CD4-positive, alpha-beta memory T cell (primary cell): ENCODE measurements around the gene UNC80. TPM values are rescaled to one million over a fixed set of nuclear protein-coding genes. Genes with fewer than 3 reads are reported as not detected.
A peak's percentile ranks its signal among the peaks of the same experiment; 100 is the strongest.

Experiments
- CTCF ChIA-PET: fragments of 350-600 bp; sonication (Branson Sonifier 250); formaldehyde crosslinking; loops from one replicate; lab custom pipeline; 2021; ENCODE audit warnings: inconsistent platforms; ENCODE audit not compliant: partially characterized antibody; lab: Charles Lee
- POLR2A ChIA-PET: fragments of 350-600 bp; sonication (Branson Sonifier 250); formaldehyde crosslinking; loops from one replicate; lab custom pipeline; 2021; ENCODE audit not compliant: partially characterized antibody; lab: Charles Lee
- DNase-seq, 5 donors: peaks; one replicate each; pipeline versions ENCODE4 v3.0.0 to v3.0.0-alpha.2; 2020 to 2022; ENCODE audit warnings: mixed read lengths in 1 of 5
- H3K27ac ChIP-seq: one replicate; pipeline ENCODE4 v1.7.0; 2013; ENCODE audit warnings: low read depth, low read length
- H3K27me3 ChIP-seq: 2 replicates; pipeline ENCODE4 v1.7.0; 2013; ENCODE audit warnings: mild to moderate bottlenecking, low read length, moderate library complexity; ENCODE audit not compliant: insufficient read depth
- H3K36me3 ChIP-seq: 2 replicates; pipeline ENCODE4 v1.7.0; 2013; ENCODE audit warnings: mild to moderate bottlenecking, low read length, moderate library complexity; ENCODE audit not compliant: insufficient read depth
- H3K4me1 ChIP-seq: 2 replicates; pipeline ENCODE4 v1.7.0; 2013; ENCODE audit warnings: mild to moderate bottlenecking, low read length, moderate library complexity; ENCODE audit not compliant: insufficient read depth
- H3K4me3 ChIP-seq, 2 donors: one replicate each; pipeline ENCODE4 v1.7.0; 2013; ENCODE audit warnings: low read length in 2 of 2, mild to moderate bottlenecking in 1 of 2
- H3K9me3 ChIP-seq, 2 donors: one replicate each; pipeline ENCODE4 v1.7.0; 2013; ENCODE audit warnings: low read length in 2 of 2, control low read depth in 1 of 2; ENCODE audit not compliant: control insufficient read depth in 1 of 2
- H3K27ac Mint-ChIP-seq, 7 donors: one replicate each; pipeline ENCODE4 v1.8.0; 2020 to 2021; ENCODE audit warnings: mixed read lengths in 7 of 7, mild to moderate bottlenecking in 6 of 7, inconsistent platforms in 3 of 7, moderate library complexity in 3 of 7
- H3K27me3 Mint-ChIP-seq, 2 donors: one replicate each; pipeline ENCODE4 v1.8.0; 2020 to 2021; ENCODE audit warnings: mixed read lengths in 2 of 2
- H3K36me3 Mint-ChIP-seq, 2 donors: one replicate each; pipeline ENCODE4 v1.8.0; 2020 to 2021; ENCODE audit warnings: mixed read lengths in 2 of 2, inconsistent platforms in 1 of 2, mild to moderate bottlenecking in 1 of 2
- H3K4me1 Mint-ChIP-seq, 4 donors: one replicate each; pipeline ENCODE4 v1.8.0; 2020 to 2021; ENCODE audit warnings: mixed read lengths in 4 of 4, mild to moderate bottlenecking in 1 of 4
- H3K4me3 Mint-ChIP-seq, 8 donors: one replicate each; pipeline ENCODE4 v1.8.0; 2020 to 2021; ENCODE audit warnings: mixed read lengths in 8 of 8, mild to moderate bottlenecking in 7 of 8, moderate library complexity in 6 of 8, inconsistent platforms in 3 of 8
- H3K9me3 Mint-ChIP-seq, 8 donors: one replicate each; pipeline ENCODE4 v1.8.0; 2020 to 2021; ENCODE audit warnings: mixed read lengths in 8 of 8, mild to moderate bottlenecking in 5 of 8, inconsistent platforms in 3 of 8, moderate library complexity in 1 of 8
- intact Hi-C: fragments of 100-400 bp; cut with micrococcal nuclease; formaldehyde crosslinking; loops from one replicate; pipeline ENCODE4 v1.15.1; 2023
- polyA plus RNA-seq, 2 donors: library from polyadenylated mRNA; unstranded; fragments of 300-500 nt; fragmentation: Illumina TruSeq; gene quantifications; one replicate each; pipeline ENCODE4 v1.2.3, GENCODE V29; 2021
- total RNA-seq, 2 experiments: library from RNA; stranded (reverse); gene quantifications; one replicate each; pipeline ENCODE4 v1.2.3, GENCODE V29; 2021

Gene UNC80
- total and polyA plus RNA-seq, 4 experiments from 2014 or later = not detected

DNA sequence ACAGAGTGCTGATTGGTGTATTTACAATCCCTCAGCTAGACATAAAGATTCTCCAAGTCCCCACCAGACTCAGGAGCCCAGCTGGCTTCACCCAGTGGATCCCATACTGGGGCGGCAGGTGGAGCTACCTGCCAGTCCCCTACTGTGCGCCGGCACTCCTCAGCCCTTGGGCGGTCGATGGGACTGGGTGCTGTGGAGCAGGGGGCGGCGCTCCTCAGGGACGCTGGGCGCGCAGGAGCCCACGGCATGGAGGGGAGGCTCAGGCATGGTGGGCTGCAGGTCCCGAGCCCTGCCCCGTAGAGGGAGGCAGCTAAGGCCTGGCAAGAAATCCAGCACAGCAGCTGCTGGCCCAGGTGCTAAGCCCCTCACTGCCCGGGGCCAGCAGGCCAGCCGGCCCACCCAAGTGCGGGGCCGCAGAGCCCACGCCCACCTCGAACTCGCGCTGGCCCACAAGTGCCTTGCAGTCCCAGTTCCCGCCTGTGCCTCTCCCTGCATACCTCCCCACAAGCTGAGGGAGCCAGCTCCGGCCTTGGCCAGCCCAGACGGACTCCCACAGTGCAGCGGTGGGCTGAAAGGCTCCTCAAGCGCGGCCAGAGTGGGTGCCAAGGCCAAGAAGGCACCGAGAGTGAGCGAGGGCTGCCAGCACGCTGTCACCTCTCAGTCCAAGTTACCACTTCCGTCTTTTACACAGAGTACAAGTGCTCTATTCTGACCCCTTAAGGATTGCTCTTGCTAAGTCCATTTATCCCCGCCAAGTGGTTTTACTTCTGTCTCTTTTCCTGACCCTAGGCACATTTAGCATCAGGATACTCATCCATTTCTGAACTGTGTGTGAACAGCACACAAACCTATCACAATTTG, 229.1 kb downstream of the UNC80 start:
- Mint-ChIP-seq H3K27ac (peak overlapping the region in 1 of 7 donors; percentile 81), H3K36me3 (peaks cover 0 to 12% of the 10 kb centered on the region in 2 donors), H3K9me3 (no peaks in the 10 kb centered on the region), H3K4me3 (no peak overlapping the region), H3K4me1 (peaks cover 21 to 46% (median 31%) of the 10 kb centered on the region in 4 donors), H3K27me3 (peaks cover 0 to 2% of the 10 kb centered on the region in 2 donors)
- Histone ChIP-seq H3K4me1 (peaks cover 34% of the 10 kb centered on the region), H3K27me3 (no peaks in the 10 kb centered on the region), H3K9me3 (no peaks in the 10 kb centered on the region), H3K4me3 (no peak overlapping the region), H3K27ac (no peak overlapping the region), H3K36me3 (no peaks in the 10 kb centered on the region)
- no peak for DNase-seq
- intact Hi-C loops = loop anchor here (5.0 kb wide), 1 partner anchor 1733 kb away; the partner anchor contains the start of gene PIKFYVE
- CTCF ChIA-PET = interaction anchor here (1.2 to 1.5 kb wide), 2 partner anchors 198 to 202 kb away, joined by 3 to 4 read pairs; no protein-coding TSS in a partner anchor
- POLR2A ChIA-PET = no interaction called here

DNA sequence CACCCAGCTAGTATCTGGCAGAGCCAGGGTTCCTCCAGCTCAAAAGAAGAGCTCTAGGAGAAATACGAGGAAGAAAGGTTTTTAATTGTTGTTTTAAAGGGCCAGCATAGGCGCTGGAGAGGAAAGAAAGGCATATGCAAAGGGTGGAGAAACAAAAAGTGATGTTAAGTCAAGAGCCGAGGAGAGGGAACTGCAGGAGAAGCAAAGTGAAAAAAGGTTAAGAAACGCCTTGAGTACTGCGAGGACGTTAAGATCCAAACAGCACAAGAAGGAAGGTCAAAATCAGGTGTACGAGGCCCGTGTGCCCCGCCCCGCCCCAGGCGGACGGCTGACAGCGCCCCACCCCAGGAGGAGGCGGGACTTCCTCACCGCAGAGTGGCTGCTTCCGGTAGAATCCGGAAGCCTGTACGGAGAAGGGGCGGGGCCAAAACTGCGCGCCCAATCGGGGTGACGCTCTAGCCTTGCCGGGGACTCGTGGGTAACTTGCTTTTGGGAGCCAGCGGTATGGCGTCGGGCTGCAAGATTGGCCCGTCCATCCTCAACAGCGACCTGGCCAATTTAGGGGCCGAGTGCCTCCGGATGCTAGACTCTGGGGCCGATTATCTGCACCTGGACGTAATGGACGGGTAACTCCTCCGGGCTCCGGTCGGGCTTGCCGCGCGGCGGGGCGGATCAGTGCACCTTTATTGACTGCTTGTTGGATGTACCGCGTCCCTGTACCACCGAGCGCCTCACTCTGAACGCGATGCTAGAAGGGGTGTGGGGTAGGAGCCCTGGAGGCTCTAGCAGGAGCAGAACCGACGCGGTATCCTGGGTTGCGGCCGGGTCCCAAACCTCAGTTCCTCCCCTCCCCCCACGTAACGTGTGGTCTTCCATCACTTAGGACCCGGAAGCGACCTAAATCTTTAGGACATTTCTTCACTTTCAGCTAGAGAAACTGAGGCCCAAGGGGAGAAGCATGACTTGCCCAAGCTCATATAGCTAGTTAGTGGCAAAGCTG, 230.8 kb downstream of the UNC80 start, which contains the start of gene RPE:
RPE (plus strand) TSS at position 481 of the 1,000 bp plus-strand sequence; CDS start at position 505, 24 bp downstream.
- peak within 1 kb of the TSS; percentile 68 for H3K27ac ChIP-seq
- H3K36me3 Mint-ChIP-seq = peaks cover 2 to 19% of the 10 kb centered on the region in 2 donors
- peak within 1 kb of the TSS; percentile 85 to 99 for H3K4me3 ChIP-seq
- H3K4me1 ChIP-seq = peaks cover 40% of the 10 kb centered on the region
- ChIA-PET CTCF (interaction anchor here (0.7 kb wide), 1 partner anchor 25 kb away, joined by 3 read pairs; no protein-coding TSS in a partner anchor), POLR2A (interaction anchor here (0.7 to 1.0 kb wide), 2 partner anchors 180 to 475 kb away, joined by 3 read pairs; no protein-coding TSS in a partner anchor)
- peaks cover 0 to 2% of the 10 kb centered on the region in 2 donors for H3K27me3 Mint-ChIP-seq
- H3K36me3 ChIP-seq = no peaks in the 10 kb centered on the region
- peak; percentile 95 to 96 (median 95) for DNase-seq
- H3K9me3 ChIP-seq = no peaks in the 10 kb centered on the region
- peak within 1 kb of the TSS; percentile 88 to 98 (median 94) for H3K4me3 Mint-ChIP-seq
- no peaks in the 10 kb centered on the region for H3K9me3 Mint-ChIP-seq
- no peaks in the 10 kb centered on the region for H3K27me3 ChIP-seq
- peaks cover 32 to 63% (median 47%) of the 10 kb centered on the region in 4 donors for H3K4me1 Mint-ChIP-seq
- intact Hi-C loops = loop anchor here (1.0 to 5.0 kb wide), 3 partner anchors 168 to 1735 kb away; partner anchors contain the start of genes LANCL1 and PIKFYVE
- H3K27ac Mint-ChIP-seq = peak within 1 kb of the TSS; percentile 86 to 97 (median 94)

GRCh38 chr2:210003359-210003758, 231.7 kb downstream of the UNC80 start:
- intact Hi-C loops = loop anchor here (2.0 to 5.0 kb wide), 2 partner anchors 473 to 1736 kb away; partner anchors contain the start of genes LANCL1 and PIKFYVE
- Histone ChIP-seq H3K27me3 (no peaks in the 10 kb centered on the region), H3K36me3 (peaks cover 3% of the 10 kb centered on the region), H3K9me3 (no peaks in the 10 kb centered on the region), H3K4me1 (peaks cover 40% of the 10 kb centered on the region), H3K4me3 (peak overlapping the region; percentile 85 to 99), H3K27ac (peak overlapping the region; percentile 68)
- CTCF ChIA-PET = no interaction called here
- H3K27ac Mint-ChIP-seq = peak overlapping the region in 6 of 7 donors; percentile 53 to 97 (median 94)
- peak overlapping the region; percentile 88 to 98 (median 94) for H3K4me3 Mint-ChIP-seq
- H3K27me3 Mint-ChIP-seq = peaks cover 0 to 2% of the 10 kb centered on the region in 2 donors
- peaks cover 39 to 72% (median 54%) of the 10 kb centered on the region in 4 donors for H3K4me1 Mint-ChIP-seq
- POLR2A ChIA-PET = interaction anchor here (0.7 to 1.0 kb wide), 2 partner anchors 179 to 474 kb away, joined by 3 read pairs; no protein-coding TSS in a partner anchor
- peaks cover 3 to 26% of the 10 kb centered on the region in 2 donors for H3K36me3 Mint-ChIP-seq
- no peaks in the 10 kb centered on the region for H3K9me3 Mint-ChIP-seq
- DNase-seq = no peak

DNA sequence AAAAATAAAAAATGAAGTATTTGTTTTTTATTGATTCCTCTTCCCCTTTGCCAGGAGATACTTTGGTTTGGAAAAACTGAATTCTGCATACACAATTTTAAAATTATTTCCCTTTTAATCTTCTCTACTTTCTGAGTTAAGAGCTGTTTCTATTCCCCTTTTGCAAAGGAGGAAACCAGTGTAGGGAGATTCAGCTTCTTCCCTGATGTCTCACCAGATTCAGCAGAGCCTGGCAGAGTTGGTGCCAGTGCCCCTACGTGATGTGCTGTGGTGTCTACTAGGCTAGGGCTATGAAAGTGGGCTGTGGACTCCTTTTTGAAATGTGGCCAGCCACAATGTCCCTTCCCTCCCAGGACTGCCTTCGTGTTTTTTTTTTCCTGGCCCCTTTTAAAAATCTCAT, 233.2 kb downstream of the UNC80 start:
- Histone ChIP-seq H3K27me3 (no peaks in the 10 kb centered on the region), H3K9me3 (no peaks in the 10 kb centered on the region), H3K4me3 (no peak overlapping the region), H3K36me3 (peaks cover 3% of the 10 kb centered on the region), H3K4me1 (peaks cover 40% of the 10 kb centered on the region), H3K27ac (no peak overlapping the region)
- peaks cover 6 to 36% of the 10 kb centered on the region in 2 donors for H3K36me3 Mint-ChIP-seq
- H3K4me1 Mint-ChIP-seq = peaks cover 42 to 79% (median 61%) of the 10 kb centered on the region in 4 donors
- ChIA-PET CTCF (no interaction called here), POLR2A (no interaction called here)
- H3K9me3 Mint-ChIP-seq = no peaks in the 10 kb centered on the region
- no peaks in the 10 kb centered on the region for H3K27me3 Mint-ChIP-seq
- peak overlapping the region in 4 of 8 donors; percentile 31 to 61 (median 46) for H3K4me3 Mint-ChIP-seq
- H3K27ac Mint-ChIP-seq = peak overlapping the region in 2 of 7 donors; percentile 2 to 54
- no peak for DNase-seq
- intact Hi-C loops = loop anchor here (5.0 kb wide), 1 partner anchor 1738 kb away; the partner anchor contains the start of gene PIKFYVE

DNA sequence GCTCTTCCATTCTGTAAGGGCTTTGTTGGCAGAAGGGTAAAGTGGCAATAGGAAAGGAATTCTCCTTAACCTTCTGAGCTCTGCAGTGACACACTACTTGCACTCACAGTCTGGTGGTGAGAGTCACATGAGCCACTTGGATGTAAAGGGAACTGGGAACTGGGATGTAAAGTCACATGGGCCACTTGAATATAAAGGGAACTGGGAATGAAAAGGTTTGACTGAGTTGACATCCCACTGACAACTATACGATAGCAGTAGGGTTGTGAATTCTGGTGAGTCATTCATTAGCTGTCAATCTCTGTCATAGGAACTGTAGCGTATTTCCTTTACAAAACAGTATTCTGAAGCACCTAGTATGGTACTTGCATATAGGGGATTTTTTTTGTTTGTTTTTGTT, 236.3 kb downstream of the UNC80 start:
- Mint-ChIP-seq H3K4me3 (no peak overlapping the region), H3K27me3 (no peaks in the 10 kb centered on the region), H3K36me3 (peaks cover 18 to 53% of the 10 kb centered on the region in 2 donors), H3K4me1 (peaks cover 42 to 81% (median 60%) of the 10 kb centered on the region in 4 donors), H3K27ac (no peak overlapping the region), H3K9me3 (peaks cover 0 to 2% (median 0%) of the 10 kb centered on the region in 8 donors)
- Histone ChIP-seq H3K36me3 (peaks cover 3% of the 10 kb centered on the region), H3K27me3 (no peaks in the 10 kb centered on the region), H3K4me1 (peaks cover 33% of the 10 kb centered on the region), H3K4me3 (no peak overlapping the region), H3K27ac (no peak overlapping the region), H3K9me3 (no peaks in the 10 kb centered on the region)
- DNase-seq = no peak
- ChIA-PET POLR2A (interaction anchor here (1.1 kb wide), 1 partner anchor 165 kb away, joined by 3 read pairs; no protein-coding TSS in a partner anchor), CTCF (interaction anchor here (0.8 kb wide), 1 partner anchor 191 kb away, joined by 3 read pairs; no protein-coding TSS in a partner anchor)
- intact Hi-C loops = no loop called here

- peaks cover 38 to 69% (median 50%) of the 10 kb centered on the region in 4 donors for H3K4me1 Mint-ChIP-seq
- H3K9me3 Mint-ChIP-seq = peaks cover 0 to 2% (median 0%) of the 10 kb centered on the region in 8 donors
- POLR2A ChIA-PET = interaction anchor here (1.1 kb wide), 1 partner anchor 164 kb away, joined by 3 read pairs; no protein-coding TSS in a partner anchor
- H3K36me3 Mint-ChIP-seq = peaks cover 18 to 54% of the 10 kb centered on the region in 2 donors
- DNase-seq = no peak
- H3K27me3 Mint-ChIP-seq = no peaks in the 10 kb centered on the region
- H3K4me3 ChIP-seq = no peak overlapping the region
- H3K27ac Mint-ChIP-seq = no peak overlapping the region
- intact Hi-C loops = no loop called here
- peaks cover 21% of the 10 kb centered on the region for H3K4me1 ChIP-seq
- CTCF ChIA-PET = no interaction called here
- no peak overlapping the region for H3K27ac ChIP-seq
- H3K36me3 ChIP-seq = peaks cover 3% of the 10 kb centered on the region
- no peaks in the 10 kb centered on the region for H3K9me3 ChIP-seq
- no peaks in the 10 kb centered on the region for H3K27me3 ChIP-seq
- no peak overlapping the region for H3K4me3 Mint-ChIP-seq
Observed at GRCh38 chr2:210009126-210009525, 237.5 kb downstream of the UNC80 start.
